Islet of Langerhans (tissue), 1 donor: ENCODE measurements around the gene APOBEC3C.
"Not testable (repeated sequence)": the region's sequence is repeated elsewhere in the genome, so short reads cannot be mapped to it uniquely, and the experiment has no call there.

Experiments
- FAIRE-seq: peaks from one replicate; lab custom pipeline; 2011; peaks lifted over from hg19 to GRCh38; lab: Jason Lieb, UNC

Gene APOBEC3C

DNA sequence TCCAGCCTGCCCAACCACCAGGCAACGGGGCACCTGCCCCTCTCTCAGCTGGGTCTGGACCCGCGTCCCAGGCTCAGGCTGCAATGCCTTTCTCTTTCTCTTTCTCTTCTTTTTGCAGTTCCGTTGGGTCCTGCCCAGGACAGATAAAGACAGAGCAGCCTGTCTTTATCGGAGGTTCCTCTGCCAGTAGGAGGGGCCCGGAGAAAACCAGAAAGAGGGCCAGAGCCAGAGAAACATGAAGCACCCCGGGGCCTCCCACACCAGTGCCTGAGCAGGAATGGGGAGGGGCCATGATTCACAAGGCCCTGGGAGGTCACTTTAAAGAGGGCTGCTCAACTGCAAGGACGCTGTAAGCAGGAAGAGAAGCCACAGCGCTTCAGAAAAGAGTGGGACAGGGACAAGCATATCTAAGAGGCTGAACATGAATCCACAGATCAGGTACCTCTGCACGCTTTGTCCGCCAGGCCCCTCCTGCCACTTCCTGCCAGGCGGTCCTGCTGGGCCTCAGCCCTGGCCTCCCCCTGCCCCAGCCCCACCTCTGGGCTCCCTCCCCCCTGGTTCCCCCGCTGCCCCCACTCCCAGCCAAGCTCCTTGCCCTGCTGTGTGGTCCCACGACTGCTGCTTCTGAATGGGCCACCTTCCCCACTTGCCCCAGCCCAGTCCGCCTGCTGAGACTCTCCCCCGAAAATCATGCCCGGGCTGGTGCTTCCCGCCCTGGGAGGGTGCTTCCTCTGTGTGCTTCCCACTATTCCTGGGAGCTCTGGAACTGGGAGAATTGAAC lies at the start of gene APOBEC3C:
Gene APOBEC3C (plus strand): TSS at position 316 of the 781 bp plus-strand sequence. CDS start 106 bp downstream, at position 422.
- FAIRE-seq: no peak

DNA sequence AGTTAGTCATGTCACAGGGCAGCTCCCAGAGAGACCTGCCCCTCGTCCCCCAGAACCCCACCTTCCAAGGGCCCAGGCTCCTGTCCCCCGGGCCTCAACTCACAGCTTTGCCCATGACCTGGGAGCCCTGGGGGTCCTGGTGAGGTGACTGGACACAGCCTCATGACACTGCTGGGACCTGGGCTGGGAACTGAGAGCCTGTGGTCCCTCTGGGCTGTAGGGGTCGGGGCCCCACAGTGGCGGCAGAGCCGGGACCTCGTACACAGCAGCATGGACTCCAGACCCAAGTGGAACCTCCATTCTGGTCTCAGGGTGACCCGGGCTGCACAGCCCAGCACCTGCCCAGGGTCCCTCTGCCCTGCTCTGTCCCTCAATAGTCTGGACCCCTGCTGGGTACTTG lies 49.8 kb upstream of the APOBEC3C start:
- FAIRE-seq: no peak

DNA sequence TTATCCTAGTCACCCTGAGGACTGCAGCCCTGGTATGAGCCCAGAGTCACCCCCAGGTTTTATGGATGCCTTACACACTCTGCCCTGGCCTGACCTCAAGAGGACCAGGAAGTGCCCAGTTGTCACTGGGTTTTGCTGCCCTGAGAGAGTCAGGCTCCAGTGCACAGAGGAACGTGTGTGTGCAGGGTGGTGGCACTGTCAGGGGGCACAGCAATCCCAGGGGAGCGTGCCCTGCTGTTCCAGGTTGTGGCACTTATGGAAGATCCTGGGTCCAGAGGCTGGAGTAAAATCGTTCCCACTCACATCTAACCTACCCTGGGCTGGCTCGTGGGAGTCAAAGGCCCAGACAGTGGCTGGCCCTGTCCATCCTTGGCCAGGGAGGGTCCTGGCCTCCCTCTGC lies 49.1 kb upstream of the APOBEC3C start:
- FAIRE-seq: no peak

DNA sequence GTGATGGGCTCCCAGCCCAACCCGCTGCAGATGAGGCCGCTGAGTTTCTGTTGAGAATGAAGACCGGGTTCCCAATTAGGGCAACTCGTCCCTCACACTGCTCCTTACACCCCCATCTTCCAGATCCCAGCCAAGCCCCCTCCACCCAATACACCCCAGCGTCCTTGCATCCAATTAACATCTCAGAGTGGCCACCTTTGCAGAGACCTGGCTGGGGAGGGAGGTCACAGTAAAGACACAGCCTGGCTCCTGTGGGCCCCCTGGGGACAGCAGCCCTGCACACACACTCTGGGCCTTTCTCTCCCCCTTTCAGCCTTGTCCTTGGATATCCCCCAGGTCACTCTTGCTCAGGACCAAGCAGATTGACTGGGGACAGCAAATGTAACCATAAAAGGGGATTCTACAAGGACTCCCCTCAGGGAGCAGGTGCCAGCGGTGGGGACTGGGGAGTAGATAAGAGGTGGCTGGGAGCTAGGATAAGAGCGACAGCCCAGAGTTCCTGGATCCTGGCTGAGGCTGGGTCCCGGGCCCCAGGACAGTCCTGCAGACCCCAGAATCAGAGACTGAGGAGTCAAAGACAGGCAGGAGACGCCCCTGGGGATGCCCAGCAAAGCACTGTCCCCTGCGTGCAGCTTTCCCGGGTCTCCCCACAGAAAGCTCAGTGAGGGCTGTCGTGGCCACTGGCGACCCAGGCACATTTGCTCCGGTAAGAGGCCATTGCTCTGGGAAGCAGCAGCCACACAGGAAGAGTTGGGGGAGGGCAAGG lies 48.3 kb upstream of the APOBEC3C start:
- FAIRE-seq: no peak

DNA sequence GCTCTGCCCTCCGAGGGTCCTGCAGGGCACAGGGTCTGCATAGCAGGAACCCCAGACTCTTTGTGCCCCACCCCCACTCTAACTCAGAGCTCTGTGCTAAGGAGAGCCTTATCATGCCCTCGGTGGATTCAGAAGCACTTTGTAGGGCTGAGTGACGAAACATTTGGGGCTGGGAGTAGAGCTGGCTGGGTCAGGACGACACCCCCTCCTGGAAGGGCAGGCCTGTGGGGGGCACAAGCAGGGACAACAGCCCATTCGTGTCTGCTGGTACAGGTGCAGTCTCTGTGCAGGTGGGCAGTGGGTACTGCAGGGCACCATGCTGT lies 47.7 kb upstream of the APOBEC3C start:
- FAIRE-seq: no peak

DNA sequence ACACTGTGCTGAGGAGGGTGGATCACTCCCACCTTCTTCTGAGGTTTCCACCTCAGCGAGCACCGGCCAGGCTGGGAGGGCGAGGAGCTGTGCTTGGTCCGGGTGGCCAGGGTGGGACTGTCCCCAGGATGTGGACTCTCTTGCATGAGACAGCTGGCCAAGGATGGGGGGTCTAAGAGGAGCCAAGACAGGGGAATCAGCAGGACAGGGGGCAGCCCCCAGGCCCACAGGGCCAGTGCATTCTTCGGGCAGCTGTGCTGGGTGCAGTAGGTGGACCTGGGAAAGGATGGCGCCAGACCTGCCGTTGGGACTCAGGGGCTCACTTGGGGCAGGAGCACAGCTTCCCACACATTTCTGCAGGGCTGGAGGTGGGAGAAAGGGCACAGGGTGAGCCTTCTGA lies 47.1 kb upstream of the APOBEC3C start:
- no peak for FAIRE-seq

DNA sequence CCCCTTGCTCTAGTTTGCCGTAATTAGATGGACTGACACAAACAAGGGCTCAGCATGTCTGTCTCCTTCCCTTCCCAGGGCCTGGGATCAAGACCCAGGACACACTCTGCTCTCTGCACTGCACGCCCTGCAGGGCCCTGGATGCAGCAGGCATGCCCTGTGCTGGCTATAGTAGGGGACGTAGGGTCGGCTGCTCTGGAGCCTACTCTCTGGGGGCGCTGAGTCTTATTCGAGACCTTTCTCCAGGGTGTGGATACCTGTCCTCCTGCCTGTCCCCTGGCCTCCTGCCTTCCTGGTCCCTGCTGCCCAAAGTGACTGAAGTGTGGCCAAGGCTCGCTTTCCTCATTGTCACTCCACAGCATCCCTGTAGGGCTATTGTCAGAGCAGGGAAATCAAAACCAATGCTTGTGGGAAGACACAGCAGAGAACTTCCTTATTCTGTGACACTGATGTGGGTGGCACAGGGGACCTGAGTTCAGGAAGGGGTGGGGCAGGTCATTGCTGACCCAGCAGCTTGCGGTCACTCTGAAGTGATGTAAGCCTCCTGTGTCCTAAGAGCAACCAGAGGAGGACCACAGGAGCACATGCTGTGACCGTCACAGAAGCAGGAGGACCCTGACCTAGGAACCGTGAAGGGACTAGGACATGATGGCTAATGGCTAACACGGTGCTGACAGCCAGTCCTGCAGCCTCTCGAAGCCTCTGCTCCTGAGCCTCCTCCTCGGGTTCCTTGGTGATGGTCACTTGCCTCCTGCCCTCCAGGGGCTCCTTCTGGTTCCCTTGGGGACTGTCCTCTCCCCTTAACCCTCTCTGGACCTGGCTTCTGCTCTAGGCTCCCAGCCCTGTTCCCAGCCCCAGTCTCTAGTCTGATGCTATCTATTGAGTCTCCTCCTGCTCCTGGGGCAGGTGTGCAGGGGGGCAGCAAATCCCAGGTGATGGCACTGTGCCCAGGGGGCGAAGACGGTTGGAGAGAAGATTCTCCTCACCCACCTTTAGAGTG lies 46.3 kb upstream of the APOBEC3C start:
- FAIRE-seq: no peak

DNA sequence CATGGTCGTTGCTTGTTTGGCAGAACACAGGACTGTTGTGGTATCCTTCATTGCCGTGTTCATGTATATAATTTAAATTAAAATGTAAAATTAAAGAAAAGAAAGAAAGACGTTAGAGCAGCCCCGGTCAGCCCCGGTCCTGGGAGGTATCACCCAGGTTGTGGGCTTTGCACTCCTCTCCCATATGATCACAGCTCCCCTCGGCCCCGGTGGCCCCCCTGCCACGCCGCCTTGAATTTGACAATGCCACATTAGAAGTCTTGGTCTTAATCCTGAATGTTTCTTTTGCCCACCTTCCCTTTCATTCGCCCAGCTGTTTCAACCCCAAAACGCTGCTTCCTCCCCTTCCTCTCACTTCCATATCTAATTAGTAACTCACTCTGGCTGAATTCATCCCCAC lies 45.3 kb upstream of the APOBEC3C start:
- no peak for FAIRE-seq

DNA sequence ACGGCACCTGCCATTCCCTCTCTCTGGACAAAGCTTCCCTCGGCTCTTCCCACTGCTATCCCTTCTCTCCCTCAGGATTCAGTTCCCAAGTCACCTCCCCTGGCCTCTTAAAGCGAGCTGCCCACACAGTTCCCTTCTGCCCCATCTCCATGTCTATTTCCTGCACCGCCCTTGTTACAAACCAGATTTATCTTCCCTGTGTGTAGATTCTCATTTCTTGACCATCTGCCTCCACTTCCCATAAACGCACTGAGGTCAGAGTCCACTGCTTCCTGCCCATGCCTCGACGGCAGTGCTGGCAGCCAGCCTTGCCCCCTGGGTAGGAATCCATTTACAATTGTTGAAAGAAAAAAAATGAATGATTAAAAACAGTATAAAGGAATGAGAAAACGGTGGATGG lies 43.5 kb upstream of the APOBEC3C start:
- no peak for FAIRE-seq

DNA sequence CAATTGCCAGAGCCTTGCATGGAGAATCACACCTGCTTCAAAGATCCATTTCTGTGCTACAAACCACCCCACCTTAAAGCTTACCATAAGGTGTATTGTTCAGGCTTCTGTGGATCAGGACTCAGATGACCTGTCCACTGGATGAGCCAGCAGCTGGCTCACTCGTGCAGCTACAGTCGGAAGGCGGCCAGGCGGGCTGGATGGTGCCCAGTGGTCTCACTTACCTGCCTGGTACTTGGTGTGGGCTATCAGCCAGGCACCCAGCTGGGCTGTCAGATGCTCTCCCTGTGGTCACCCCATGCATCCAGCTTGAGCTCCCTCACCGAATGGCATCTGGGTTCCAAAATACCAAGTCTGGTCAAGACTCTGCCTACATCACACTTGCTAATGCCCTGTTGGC lies 42.9 kb upstream of the APOBEC3C start:
- no peak for FAIRE-seq

DNA sequence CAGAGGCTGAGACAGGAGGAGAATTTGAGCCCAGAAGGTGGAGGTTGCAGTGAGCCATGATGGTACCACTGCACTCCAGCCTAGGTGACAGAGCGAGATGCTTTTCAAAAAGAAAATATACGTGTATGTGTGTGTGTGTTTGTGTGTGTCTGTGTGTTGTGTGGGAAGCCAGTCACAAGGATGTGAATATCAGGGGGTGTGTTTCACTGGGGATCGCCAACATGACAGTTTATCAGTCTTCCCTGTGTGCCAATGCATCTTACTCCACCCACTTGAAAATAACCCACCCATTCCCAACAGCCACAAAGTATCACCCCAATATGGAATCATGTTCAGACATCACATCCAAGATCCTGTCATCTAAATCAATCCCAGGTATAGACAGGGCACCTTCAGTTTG lies 42.3 kb upstream of the APOBEC3C start:
- FAIRE-seq: no peak

DNA sequence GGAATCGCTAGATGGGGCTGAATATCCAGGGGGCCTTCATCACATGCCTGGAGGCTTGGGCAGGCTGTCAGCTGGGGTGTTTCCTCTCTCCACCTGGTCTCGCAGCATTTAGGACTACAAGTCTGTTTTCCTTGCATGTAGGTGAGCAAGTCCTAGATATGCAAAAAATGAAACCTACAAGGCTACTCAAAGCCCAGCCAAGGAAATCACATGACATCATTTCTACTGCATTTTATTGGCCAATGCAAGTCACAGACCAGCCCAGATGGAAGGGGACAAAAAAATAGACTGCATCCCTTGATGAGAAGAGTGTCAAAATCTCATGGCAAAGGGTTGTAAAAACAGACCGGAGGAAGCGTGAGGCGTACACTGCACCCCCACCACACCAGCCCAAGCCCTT lies 41.5 kb upstream of the APOBEC3C start:
- no peak for FAIRE-seq

DNA sequence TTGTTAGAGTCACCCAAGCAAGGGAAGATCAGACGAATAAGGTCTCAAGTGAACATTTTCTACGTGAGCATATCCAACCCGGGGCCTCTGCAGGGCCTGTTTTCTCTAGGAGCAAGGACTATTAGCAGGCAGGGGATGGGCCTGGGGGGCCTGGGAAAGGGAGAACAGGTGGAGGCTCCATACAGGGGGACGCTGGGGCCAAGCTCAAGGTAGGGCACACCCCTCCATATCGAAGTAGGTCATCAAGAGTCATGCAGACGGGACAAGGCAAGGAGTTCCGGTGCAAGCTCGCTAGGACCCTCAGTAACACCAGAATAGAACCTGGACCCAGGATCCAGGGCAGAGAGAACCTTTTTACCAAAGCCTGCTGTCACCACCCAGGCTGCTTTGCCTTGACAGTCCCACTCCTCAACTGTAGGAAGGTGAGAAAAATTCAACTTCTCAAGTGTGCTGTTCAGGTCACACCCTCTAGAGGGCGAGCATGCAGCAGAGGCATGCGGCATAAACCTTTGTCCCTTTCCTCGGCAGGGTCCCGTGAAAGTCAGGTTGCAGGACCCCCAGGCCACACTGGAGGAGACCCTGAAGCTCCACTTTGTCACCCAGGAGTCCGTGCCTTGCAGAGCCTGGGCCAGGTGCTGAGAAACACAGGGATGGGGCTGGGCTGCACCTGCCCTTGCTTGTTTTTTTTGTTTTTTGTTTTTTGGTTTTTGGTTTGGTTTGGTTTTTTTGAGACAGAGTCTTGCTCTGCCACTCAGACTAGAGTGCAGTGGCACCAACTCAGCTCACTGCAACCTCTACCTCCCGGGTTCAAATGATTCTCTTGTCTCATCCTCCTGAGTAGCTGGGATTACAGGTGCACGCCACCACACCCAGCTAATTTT lies 40.5 kb upstream of the APOBEC3C start:
- no peak for FAIRE-seq

DNA sequence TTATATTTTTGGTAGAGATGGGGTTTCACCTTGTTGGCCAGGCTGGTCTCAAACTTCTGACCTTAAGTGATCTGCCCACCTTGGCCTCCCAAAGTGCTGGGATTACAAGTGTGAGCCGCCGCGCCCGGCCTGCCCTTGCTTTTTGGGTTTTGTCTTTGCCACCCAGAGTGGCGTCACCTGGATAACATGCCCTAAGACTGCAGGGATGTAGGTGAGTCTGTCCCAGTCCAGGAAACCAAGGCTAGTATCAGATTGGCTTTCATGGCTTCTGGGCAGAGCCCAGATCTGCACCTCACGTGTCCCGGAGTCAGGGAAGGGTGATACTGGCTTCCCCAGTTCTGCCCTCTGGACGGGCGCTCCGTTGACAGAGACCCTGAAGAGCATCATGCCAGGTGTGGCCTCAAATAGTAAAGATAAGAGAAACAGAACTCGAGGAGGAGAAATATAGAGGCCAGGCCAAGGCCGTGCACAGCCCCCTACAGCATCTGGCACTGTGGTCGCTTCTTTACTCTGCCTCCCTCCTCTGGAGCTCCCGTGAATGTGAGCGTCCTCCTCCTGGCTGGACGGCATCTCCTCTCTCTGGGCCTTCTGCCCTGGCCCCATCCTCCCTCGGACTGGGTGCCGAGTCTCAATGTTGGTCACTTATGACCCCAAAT lies 39.8 kb upstream of the APOBEC3C start:
- FAIRE-seq: no peak

DNA sequence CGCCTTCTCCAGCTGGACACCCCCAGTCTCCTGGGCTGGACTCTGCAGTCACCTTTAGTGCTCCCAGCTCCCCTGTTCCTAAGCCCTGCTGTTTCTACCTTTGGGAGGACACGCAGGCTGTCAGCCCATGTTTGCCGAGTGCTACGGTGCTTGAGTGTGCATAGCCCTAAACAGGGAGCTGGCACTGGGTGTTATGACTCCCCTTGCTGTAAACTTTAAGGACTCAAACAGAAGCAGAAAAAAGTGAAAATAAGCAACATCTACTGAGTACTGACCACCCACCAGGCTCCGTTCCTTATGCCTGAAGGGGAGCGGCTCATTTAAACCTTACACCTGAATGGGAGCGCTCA lies 39.3 kb upstream of the APOBEC3C start:
- no peak for FAIRE-seq

DNA sequence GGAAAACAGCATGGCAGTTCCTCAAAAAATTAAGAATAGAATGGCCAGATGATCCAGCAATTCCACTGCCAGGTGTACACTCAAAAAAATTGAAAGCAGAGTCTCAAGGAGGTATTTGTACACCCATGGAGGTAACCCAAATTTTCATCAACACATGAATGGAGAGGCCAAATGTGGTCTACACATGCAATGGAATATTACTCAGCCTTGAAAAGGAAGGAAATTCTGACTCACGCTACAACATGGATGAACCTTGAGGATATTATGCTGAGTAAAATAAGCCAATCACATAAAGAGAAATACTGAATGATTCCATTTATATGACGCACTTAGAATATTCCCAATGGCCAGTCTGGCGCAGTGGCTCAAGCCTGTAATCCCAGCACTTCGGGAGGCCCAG lies 36.8 kb upstream of the APOBEC3C start:
- FAIRE-seq: not testable (repeated sequence)

DNA sequence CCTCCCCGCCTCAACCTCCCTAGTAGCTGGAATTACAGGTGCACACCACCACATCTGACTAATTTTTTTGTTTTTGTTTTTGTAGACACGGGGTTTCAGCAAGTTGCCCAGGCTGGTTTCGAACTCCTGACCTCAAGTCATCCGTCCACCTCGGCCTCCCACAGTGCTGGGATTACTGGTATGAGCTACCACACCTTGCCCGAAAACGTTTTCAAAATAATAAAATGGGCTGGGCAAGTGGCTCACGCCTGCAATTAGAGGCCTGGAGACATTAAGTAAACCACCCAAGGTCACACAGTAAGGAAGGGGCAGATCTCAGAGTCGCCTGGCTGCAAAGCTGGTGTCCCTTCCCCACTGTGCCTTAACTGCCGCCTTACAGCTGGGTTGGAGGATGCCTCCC lies 33.5 kb upstream of the APOBEC3C start:
- FAIRE-seq: not testable (repeated sequence)

DNA sequence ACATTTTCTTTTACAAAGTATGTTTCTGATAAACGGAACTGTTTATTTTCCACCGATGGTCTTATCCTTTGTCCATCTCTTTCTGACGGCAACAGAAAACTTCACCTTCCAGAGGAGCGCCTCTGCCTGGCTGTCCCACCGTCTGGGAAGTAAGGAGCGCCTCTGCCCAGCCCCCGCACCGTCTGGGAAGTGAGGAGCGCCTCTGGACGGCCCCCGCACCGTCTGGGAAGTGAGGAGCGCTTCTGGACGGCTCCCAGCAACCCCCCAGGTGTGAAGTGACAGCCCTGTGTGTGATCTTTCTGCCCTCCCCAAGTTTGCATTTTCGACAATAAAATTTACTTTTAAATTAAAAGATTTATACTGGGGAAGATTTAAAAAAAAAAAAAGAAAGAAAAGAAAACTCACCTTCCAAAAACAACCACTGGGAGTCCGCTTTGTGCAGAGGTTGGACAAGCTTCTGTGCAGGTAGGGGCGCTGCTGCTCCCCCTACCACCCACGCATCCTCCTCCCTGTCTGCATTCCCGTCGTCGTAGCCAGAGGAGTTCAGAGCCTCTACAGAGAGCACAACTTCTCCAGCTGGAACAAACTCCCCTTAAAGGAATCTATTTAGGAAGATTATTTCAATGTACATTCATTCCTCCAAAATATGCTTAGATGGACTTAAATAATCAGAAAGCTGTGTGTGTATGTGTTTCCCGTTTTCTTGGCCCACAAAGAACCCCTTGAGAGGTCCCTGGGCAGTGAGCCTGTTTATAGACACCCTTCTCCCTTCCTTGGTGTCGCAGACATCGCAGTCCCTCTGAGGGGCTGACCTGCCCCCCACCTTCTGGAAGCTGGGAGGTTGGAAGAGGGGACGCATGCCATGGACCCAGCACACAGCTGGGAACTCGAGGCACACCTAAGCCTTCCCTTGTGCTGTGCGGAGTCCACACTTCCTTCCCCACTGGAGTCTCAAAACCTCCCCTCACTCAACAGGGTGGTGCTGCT lies 32.8 kb upstream of the APOBEC3C start:
- peak; percentile 13 for FAIRE-seq

DNA sequence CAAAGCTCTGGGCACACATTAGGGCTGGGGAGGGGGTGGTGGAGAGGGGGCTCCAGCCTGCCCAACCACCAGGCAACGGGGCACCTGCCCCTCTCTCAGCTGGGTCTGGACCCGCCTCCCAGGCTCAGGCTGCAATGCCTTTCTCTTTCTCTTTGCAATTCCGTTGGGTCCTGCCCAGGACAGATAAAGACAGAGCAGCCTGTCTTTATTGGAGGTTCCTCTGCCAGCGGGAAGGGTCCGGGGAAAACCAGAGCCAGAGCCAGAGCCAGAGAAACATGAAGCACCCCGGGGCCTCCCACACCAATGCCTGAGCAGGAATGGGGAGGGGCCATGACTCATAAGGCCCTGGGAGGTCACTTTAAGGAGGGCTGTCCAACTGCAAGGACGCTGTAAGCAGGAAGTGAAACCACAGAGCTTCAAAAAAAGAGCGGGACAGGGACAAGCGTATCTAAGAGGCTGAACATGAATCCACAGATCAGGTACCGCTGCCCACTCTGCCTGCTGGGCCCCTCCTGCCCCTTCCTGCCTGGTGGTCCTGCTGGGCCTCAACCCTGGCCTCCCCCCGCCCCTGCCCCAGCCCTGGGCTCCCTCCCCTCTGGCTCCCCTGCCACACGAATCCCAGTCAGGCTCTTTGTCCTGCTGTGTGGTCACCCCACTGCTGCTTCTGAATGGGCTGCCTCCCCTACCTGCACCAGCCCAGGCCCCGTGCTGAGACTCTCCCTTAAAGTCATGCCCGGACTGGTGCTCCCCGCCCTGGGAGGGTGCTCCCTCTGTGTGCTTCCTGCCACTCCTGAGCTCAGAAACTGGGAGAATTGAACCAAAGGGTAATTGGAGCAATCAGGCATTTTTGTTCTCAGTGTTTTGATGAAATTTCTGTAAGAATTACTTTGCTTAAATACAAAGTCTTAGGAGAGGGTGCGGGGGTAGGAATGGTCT lies 31.8 kb upstream of the APOBEC3C start, which contains the start of gene APOBEC3B:
Gene APOBEC3B (plus strand): TSS at position 356 of the 936 bp plus-strand sequence. CDS start 107 bp downstream, at position 463.
- peak; percentile 86 for FAIRE-seq
